ENCODE data around the gene FKBP8.

The FKBP8 gene

DNA sequence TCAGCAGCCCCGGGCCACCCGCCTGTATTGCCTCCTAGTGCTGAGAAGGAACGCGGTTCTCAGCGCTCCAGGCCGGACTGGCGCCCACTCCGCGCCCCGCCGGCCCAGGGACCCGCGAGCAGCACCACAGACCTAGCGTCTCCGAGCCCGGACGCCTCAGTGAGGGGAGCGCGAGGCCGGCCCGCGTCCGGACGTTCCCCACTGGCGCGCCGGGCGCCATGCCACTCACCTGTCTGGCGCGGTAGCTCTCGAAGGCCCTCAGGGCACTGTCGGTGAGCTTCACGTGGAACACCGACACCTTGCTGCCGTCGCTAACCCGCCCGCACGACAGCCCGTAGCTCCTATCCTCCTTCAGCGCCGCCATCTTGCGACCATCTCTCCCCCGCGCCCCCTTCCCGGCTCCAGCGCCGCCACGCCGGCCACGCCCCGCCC, 21.7 kb downstream of the FKBP8 start, which contains the start of gene ELL:
Gene ELL, minus strand, starts transcription at position 379 of the 432 bp plus-strand sequence. Its CDS starts 15 bp downstream, at position 364.
- peak within 1 kb of the TSS; percentile 82 for H3K4me3 ChIP-seq (ENCODE audit: control insufficient read depth, low read depth, low read length)
- TF ChIP-seq, protein P1, sequence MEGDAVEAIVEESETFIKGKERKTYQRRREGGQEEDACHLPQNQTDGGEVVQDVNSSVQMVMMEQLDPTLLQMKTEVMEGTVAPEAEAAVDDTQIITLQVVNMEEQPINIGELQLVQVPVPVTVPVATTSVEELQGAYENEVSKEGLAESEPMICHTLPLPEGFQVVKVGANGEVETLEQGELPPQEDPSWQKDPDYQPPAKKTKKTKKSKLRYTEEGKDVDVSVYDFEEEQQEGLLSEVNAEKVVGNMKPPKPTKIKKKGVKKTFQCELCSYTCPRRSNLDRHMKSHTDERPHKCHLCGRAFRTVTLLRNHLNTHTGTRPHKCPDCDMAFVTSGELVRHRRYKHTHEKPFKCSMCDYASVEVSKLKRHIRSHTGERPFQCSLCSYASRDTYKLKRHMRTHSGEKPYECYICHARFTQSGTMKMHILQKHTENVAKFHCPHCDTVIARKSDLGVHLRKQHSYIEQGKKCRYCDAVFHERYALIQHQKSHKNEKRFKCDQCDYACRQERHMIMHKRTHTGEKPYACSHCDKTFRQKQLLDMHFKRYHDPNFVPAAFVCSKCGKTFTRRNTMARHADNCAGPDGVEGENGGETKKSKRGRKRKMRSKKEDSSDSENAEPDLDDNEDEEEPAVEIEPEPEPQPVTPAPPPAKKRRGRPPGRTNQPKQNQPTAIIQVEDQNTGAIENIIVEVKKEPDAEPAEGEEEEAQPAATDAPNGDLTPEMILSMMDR (IDR thresholded peaks at IDR 0.05; ENCODE audit: control insufficient read depth, insufficient read depth, low read depth, low read length, missing control alignments) = no peak
- no peak for DNase-seq (ENCODE audit: low read depth)

DNA sequence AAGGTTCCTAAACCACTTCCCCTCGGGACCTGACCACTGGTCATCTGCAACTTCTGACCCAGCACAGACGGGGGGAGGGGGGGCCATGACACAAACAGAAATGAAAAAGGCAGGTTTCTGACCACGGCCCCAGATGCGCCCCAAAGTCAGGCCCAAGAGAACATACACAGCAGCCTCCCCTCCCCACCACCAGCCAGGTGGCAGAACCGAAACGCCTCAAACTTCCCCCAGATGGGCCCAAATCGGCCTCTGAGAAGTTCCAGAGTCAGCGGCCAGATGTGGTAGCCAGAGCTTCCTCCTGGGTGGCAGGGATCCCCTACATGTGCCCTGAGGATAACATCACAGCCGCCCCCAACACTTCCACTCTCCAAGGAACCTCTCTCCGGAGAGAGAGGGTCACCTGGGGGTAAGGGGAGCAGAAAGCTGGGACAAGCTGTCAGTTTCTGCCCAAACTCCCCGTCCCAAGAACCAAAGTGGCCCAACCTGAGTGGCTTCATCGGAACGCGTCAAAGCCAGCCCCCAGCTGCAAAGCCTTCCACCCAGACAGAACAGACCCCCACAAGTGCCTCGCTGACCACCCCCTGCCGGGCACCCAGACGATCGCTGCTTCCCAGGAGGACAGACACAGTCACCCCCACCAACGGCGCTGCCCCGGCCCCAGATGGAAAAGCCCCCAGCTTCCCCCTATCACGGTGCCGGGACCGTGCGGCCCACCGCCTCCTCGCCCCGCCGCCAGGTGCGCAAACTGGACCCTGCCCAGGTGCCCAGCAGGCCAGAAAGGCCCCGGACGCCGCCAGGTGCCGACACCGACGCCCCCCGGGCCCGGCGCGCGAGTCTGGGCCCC, 22.3 kb downstream of the FKBP8 start:
- H3K4me3 ChIP-seq (ENCODE audit: control insufficient read depth, low read depth, low read length) = peak overlapping the region; percentile 82
- DNase-seq (ENCODE audit: low read depth) = no peak
- TF ChIP-seq, protein P1 (IDR thresholded peaks at IDR 0.05; ENCODE audit: control insufficient read depth, insufficient read depth, low read depth, low read length, missing control alignments) = peak; percentile 5

DNA sequence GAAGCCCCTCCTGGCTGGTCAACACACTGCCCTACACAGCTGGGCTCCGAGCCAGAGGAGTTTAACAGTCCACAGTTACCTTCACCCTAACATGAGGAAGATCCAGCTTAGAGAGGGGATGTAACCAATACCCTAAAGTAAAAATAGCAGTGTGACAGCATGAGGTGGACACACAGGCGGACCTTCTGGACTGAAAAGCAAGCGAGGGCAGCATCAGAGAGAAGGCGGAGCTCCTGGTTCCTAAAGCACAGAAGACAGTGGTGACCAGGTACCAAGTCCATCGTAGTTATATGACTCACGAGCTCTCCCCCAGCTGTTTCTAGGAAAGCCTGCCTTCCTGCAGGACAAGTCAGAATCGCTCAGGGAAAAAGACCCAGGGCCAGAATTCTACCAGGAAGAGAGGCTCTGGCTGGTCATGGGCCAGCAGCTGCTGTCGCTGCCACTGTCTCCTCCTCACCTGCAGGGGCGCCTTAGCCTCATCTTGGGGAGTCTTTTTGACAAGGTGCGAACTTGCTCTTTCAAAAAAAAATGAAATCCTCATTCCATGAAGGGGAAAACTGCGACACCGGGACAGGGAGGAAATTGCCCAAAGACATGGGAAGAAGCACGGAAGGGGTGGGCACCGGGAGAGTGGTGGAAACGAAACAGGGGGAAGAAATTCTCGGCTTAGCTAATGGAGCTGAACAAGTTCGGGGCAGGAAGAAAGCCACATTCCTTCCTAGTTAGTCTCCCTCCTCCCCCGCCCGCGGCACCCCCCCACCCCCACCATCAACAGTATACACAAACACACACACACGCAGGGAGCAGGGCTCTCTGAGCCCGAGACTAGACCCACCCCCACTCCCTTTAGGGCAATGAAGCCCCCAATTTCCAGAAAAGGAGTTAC, 23.2 kb downstream of the FKBP8 start:
- TF ChIP-seq, protein P1 (IDR thresholded peaks at IDR 0.05; ENCODE audit: control insufficient read depth, insufficient read depth, low read depth, low read length, missing control alignments) = peak; percentile 66
- no peak for DNase-seq (ENCODE audit: low read depth)
- H3K4me3 ChIP-seq (ENCODE audit: control insufficient read depth, low read depth, low read length) = peak overlapping the region; percentile 82

DNA sequence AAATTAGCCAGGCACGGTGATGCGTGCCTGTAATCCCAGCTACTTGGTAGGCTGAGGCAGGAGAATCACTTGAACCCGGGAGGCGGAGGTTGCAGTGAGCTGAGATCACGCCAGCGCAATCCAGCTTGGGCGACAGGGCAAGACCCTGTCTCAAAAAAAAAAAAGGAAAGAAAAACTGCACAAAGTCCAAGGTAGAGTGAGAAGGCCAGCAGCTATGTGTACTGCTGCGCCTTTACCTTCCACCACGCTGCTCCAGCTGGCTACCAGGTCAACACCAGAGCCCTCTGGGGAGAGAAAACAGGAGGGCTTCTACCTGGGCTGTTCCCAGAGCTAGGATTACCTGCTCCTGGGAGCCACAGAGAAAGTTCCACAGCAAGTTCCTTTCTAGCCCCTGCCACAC, 24.7 kb downstream of the FKBP8 start:
- no peak for DNase-seq (ENCODE audit: low read depth)
- no peak overlapping the region for H3K4me3 ChIP-seq (ENCODE audit: control insufficient read depth, low read depth, low read length)
- TF ChIP-seq, protein P1 (IDR thresholded peaks at IDR 0.05; ENCODE audit: control insufficient read depth, insufficient read depth, low read depth, low read length, missing control alignments) = no peak

DNA sequence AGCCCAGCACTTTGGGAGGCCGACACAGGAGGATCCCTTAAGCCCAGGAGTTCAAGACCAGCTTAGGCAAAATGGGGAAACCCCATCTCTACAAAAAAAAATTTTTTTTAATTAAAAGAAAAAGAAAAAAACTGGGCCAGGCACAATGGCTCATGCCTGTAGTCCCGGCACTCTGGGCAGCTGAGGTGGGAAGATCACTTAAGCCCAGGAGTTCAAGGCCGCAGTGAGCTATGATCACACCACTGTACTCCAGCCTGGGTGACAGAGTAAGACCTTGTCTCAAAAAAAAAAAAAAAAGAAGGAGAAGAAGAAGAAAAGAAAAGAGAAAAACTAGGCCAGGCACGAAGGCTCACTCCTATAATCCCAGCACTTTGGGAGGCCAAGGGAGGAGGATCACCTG, 25.8 kb downstream of the FKBP8 start:
- no peak overlapping the region for H3K4me3 ChIP-seq (ENCODE audit: control insufficient read depth, low read depth, low read length)
- no peak for DNase-seq (ENCODE audit: low read depth)
- TF ChIP-seq, protein P1 (IDR thresholded peaks at IDR 0.05; ENCODE audit: control insufficient read depth, insufficient read depth, low read depth, low read length, missing control alignments) = no peak

DNA sequence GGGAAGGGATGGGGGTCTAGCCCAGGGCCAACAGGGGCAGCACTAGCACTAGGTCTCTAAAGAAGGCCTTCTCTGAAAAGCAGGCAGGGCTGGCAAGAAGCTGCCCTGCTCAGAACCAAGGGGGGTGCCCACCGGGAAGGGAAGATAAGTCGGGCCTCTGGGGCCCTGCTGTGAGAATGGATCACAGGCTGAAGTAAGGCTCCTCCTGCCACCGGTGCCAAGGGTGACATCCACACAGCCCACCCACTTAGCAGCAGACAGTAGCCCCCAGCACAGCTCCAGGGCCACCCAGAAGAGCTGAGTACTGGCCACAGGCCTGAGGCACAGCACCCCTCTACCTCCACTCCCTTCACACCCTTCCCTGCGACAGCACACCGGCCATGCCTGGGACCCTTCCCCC, 27.4 kb downstream of the FKBP8 start:
- DNase-seq (ENCODE audit: low read depth) = no peak
- TF ChIP-seq, protein P1 (IDR thresholded peaks at IDR 0.05; ENCODE audit: control insufficient read depth, insufficient read depth, low read depth, low read length, missing control alignments) = no peak
- no peak overlapping the region for H3K4me3 ChIP-seq (ENCODE audit: control insufficient read depth, low read depth, low read length)
